VCaP (cell line): ENCODE data around the gene RXRB.

ENCODE experiments used
- H3K27ac ChIP-seq: fragments of 450-650 bp; 2 replicates; pipeline ENCODE4 v1.5.1; 2017
- TF ChIP-seq, protein P1 (sequence below): fragments of 450-650 bp; conservative IDR thresholded peaks from 2 replicates; pipeline ENCODE4 v1.5.1; 2017; ENCODE audit warnings: mild to moderate bottlenecking, moderate library complexity

Gene RXRB

DNA sequence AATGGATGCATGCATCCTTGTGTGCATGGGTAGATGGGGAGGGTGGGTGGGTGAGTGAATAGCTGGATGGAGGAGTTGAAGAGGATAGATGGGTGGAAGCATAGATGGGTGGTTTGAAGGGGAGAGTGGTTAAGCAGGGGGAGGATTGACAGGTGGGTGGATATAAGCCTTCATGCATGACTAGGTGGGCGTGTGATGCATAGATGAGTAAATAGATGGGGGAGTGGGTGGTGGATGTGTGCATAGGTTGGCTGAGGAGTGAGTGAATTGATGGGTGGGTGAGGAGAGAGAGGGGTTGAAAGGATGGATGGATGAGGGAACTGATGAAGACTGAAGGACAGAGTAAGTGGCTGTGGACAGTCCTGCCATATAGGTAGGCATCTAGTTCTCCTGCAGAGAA, 12.7 kb downstream of the RXRB start:
- no peak overlapping the region for H3K27ac ChIP-seq
- TF ChIP-seq, protein P1, sequence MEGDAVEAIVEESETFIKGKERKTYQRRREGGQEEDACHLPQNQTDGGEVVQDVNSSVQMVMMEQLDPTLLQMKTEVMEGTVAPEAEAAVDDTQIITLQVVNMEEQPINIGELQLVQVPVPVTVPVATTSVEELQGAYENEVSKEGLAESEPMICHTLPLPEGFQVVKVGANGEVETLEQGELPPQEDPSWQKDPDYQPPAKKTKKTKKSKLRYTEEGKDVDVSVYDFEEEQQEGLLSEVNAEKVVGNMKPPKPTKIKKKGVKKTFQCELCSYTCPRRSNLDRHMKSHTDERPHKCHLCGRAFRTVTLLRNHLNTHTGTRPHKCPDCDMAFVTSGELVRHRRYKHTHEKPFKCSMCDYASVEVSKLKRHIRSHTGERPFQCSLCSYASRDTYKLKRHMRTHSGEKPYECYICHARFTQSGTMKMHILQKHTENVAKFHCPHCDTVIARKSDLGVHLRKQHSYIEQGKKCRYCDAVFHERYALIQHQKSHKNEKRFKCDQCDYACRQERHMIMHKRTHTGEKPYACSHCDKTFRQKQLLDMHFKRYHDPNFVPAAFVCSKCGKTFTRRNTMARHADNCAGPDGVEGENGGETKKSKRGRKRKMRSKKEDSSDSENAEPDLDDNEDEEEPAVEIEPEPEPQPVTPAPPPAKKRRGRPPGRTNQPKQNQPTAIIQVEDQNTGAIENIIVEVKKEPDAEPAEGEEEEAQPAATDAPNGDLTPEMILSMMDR = no peak

DNA sequence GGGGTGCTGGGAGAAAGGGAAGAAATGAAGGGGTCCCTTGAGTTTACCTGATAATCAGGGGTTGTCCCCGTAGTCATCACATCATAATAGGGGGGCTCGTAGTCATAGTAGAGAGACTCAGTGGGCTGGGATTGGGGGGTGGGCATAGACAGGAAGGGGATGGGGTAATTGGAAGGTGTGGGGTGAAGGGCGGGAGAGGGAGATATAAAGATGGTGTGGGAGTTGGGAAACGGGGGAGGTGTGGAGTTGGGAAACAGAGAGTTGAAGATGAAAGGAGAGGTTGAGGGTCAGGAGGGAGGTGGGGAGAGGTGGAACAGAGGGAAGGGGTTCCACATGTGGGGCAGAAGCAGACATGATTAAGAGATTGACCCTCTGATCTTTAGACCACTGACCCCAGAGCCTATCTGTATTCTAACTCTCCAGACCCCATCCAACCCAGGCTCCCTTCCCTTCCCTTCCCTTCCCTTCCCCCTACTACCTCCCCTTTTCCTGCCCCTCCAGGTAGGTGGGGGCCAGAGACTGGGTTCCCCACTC, 14.7 kb downstream of the RXRB start:
- TF ChIP-seq, protein P1 = no peak
- no peak overlapping the region for H3K27ac ChIP-seq

- no peak overlapping the region for H3K27ac ChIP-seq
- TF ChIP-seq, protein P1 = no peak
Observed at GRCh38 chr6:33185190-33185589, 15.3 kb downstream of the RXRB start.

- TF ChIP-seq, protein P1 = no peak
- no peak overlapping the region for H3K27ac ChIP-seq
Observed at GRCh38 chr6:33183071-33183683, 17.3 kb downstream of the RXRB start.

- H3K27ac ChIP-seq = no peak overlapping the region
- TF ChIP-seq, protein P1 = no peak
Observed at GRCh38 chr6:33181141-33181540, 19.3 kb downstream of the RXRB start.

DNA sequence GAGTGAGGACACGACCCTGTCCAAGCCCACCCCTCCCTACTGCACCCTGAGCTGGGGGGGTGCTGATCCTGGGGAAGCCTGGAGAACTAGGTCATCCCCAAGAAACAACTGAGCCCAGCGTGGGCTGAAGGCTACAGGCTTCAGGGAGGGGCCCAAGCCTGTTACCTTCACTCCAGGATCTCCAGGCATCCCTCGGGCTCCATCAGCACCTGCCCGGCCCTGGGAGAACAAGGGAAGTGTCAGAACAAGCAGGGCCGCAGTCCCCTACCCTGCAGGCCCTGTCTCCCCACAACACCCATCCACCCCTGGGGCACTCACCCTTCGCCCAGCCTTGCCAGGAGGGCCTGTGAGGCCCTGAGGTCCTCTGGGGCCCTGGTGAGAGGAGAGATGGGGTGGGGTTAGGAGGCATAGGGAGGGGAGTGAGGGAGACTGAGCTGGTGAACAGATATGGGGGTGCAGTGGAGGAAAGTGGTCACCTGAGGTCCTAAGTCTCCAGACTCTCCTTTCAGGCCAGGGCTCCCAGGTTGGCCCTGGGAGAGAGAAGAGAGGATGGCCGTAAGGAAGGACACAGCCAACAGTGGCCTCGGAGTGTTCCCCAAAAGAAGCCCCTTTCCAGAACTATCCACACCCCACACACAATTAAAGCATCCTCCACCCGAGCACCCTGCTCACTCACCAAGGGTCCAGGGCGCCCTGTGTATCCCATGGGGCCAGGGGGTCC, 21.6 kb downstream of the RXRB start:
- no peak overlapping the region for H3K27ac ChIP-seq
- TF ChIP-seq, protein P1 = no peak

GRCh38 chr6:33177552-33178446, 22.7 kb downstream of the RXRB start:
- no peak overlapping the region for H3K27ac ChIP-seq
- TF ChIP-seq, protein P1 = no peak
